ENCODE measurements around the gene BCAT1. TPM values are rescaled to one million over a fixed set of nuclear protein-coding genes. Genes with fewer than 3 reads are reported as not detected.

Gene BCAT1
- total RNA-seq, 6 experiments from 2014 or later: 0.86 to 6.0 (median 2.7) TPM

DNA sequence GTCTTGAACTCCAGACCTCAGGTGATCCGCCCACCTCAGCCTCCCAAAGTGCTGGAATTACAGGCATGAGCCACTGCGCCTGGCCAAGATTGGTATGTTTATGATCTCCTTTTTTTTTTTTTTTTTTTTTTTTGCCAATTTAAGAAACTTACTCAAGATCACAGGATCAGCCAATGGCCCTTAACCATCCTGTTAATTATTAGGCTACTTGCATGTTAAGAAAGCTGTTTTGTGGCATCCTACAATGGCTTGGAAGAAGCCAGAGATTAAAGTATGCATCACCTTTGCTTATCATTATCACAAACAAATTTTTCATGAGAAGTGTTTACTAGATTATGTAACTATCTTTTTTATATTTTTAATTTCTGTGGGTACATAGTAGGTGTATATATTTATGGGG lies 140.2 kb downstream of the BCAT1 start:
- Histone ChIP-seq H3K36me3 (no peaks in the 10 kb centered on the region), H3K4me1 (no peaks in the 10 kb centered on the region), H3K27me3 (no peaks in the 10 kb centered on the region), H3K9me3 (no peaks in the 10 kb centered on the region), H3K4me3 (no peak overlapping the region), H3K27ac (no peak overlapping the region)
- TF ChIP-seq, protein P1, sequence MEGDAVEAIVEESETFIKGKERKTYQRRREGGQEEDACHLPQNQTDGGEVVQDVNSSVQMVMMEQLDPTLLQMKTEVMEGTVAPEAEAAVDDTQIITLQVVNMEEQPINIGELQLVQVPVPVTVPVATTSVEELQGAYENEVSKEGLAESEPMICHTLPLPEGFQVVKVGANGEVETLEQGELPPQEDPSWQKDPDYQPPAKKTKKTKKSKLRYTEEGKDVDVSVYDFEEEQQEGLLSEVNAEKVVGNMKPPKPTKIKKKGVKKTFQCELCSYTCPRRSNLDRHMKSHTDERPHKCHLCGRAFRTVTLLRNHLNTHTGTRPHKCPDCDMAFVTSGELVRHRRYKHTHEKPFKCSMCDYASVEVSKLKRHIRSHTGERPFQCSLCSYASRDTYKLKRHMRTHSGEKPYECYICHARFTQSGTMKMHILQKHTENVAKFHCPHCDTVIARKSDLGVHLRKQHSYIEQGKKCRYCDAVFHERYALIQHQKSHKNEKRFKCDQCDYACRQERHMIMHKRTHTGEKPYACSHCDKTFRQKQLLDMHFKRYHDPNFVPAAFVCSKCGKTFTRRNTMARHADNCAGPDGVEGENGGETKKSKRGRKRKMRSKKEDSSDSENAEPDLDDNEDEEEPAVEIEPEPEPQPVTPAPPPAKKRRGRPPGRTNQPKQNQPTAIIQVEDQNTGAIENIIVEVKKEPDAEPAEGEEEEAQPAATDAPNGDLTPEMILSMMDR (IDR thresholded peaks at IDR 0.05): no peak
- no peak for TF ChIP-seq POLR2A (IDR thresholded peaks at IDR 0.05)
- no peak for ATAC-seq
- intact Hi-C loops (cut with DNase I): no loop called here
- no peak for DNase-seq
- 100% methylated on average over 1 of the region's 2 CpGs for WGBS (ENCODE audit: insufficient coverage, low coverage, low lambda C conversion rate, missing lambda C conversion rate)

DNA sequence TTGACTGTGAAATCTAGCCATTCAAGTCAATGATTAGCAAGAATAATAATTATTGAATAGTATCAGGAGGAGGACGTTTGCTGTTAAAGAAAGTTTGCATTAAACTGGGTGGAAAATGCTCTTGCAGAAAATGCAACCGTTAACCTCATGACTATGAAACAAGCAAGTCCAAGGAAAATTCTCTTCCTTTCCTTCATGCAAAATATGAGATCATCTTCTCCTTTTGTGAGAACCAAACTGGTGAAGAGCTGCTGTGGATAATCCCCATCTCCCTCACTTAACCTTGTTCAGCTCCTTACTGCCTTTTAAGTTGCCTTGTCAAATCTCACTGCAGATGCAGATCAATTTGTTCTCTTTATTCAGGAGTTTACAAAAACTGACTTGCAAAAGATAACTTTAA lies 142.5 kb downstream of the BCAT1 start:
- no peaks in the 10 kb centered on the region for H3K9me3 ChIP-seq
- no peak for DNase-seq
- no peaks in the 10 kb centered on the region for H3K36me3 ChIP-seq
- ATAC-seq: no peak
- no peaks in the 10 kb centered on the region for H3K4me1 ChIP-seq
- 67% methylated on average over 2 of the region's 2 CpGs for WGBS (ENCODE audit: insufficient coverage, low coverage, low lambda C conversion rate, missing lambda C conversion rate)
- no peak overlapping the region for H3K27ac ChIP-seq
- no peak overlapping the region for H3K4me3 ChIP-seq
- no peaks in the 10 kb centered on the region for H3K27me3 ChIP-seq
- TF ChIP-seq POLR2A (IDR thresholded peaks at IDR 0.05): no peak
- TF ChIP-seq, protein P1 (IDR thresholded peaks at IDR 0.05): no peak
- intact Hi-C loops (cut with DNase I): no loop called here

DNA sequence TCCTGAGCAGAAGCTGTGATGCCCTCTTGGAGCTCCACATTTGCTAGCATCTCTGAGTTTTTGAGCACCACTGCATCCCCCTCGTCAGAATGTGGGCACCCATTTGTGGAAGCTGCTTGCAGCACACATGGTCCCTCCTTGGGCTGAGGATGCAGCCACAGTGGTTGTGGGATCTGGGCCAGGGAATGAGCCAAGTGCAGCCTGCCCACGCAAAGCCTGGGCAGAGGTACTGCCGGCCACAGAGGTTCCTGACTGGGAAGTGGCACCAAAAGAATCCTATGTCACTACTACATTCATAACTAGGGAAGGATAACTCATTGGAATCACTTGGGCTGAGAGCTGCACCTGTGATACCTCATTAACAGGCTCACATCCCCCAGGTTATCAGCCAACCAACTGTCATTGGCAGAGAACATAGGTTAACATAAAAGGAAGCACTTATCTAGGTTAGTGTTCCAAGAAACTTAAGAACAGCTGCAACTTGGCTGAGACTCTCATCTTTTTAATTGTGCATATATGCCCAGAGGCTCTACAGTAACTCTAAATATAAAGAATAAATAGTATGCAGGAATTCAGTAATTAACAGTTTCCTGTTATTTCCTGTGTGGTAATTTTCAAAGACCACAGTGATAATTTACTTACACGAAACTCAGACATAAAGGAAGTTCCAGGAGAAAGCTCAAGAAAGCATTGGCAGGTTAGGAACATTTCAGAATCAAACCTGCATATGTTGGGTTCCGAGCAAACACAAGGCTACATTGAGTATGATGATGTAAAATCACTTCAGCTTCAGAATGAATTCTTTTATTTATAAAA lies 145.3 kb downstream of the BCAT1 start:
- intact Hi-C loops (cut with DNase I): no loop called here
- ATAC-seq (no peak), DNase-seq (no peak)
- H3K27me3 ChIP-seq: no peaks in the 10 kb centered on the region
- H3K36me3 ChIP-seq: no peaks in the 10 kb centered on the region
- H3K9me3 ChIP-seq: no peaks in the 10 kb centered on the region
- no peak overlapping the region for H3K27ac ChIP-seq
- H3K4me3 ChIP-seq: no peak overlapping the region
- WGBS (ENCODE audit: insufficient coverage, low coverage, low lambda C conversion rate, missing lambda C conversion rate): 51% methylated on average over 4 of the region's 5 CpGs
- H3K4me1 ChIP-seq: no peaks in the 10 kb centered on the region
- TF ChIP-seq, protein P1 (IDR thresholded peaks at IDR 0.05): no peak
- TF ChIP-seq POLR2A (IDR thresholded peaks at IDR 0.05): no peak

DNA sequence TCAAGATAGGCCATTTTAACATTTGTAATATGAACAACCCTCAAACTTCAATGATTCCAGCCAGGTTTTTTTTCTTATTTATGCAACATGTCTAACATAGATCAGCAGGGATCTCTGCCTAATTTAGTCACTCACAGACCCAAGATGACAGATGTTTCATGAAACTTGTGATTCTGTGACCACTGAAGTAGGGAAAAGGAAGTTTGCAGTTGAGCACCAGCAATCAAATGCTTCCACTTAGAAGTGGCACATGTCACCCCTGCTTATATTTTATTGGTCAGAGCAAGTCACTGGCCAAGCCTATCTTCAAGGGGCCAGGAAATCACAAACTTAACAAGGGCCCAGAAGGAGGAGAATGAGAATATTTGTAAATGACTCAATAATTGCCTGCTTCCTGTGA lies 150.6 kb downstream of the BCAT1 start:
- TF ChIP-seq, protein P1 (IDR thresholded peaks at IDR 0.05): no peak
- TF ChIP-seq POLR2A (IDR thresholded peaks at IDR 0.05): no peak
- DNase-seq (no peak), ATAC-seq (no peak)
- Histone ChIP-seq H3K27me3 (no peaks in the 10 kb centered on the region), H3K36me3 (no peaks in the 10 kb centered on the region), H3K4me3 (no peak overlapping the region), H3K4me1 (no peaks in the 10 kb centered on the region), H3K9me3 (no peaks in the 10 kb centered on the region), H3K27ac (no peak overlapping the region)
- intact Hi-C loops (cut with DNase I): no loop called here
